SU-DHL-6 (cell line): Measurements from ENCODE around the gene INPP4B.

Experiments used
- EZH2phosphoT487 ChIP-seq: fragments of 200-600 bp; sonication (generic), shearing (Covaris generic); conservative IDR thresholded peaks from 2 replicates; pipeline ENCODE4 v1.6.1; 2018; ENCODE audit warnings: mild to moderate bottlenecking, antibody characterized with exemption, low read length, moderate library complexity, mixed read lengths
- TF ChIP-seq, protein P1 (sequence below): fragments of 200-600 bp; sonication (generic); IDR thresholded peaks from one replicate; pipeline ENCODE4 v1.5.1; 2017; ENCODE audit warnings: antibody characterized with exemption, mild to moderate bottlenecking, low read length, moderate library complexity; ENCODE audit not compliant: insufficient read depth, poor library complexity, severe bottlenecking

DNA sequence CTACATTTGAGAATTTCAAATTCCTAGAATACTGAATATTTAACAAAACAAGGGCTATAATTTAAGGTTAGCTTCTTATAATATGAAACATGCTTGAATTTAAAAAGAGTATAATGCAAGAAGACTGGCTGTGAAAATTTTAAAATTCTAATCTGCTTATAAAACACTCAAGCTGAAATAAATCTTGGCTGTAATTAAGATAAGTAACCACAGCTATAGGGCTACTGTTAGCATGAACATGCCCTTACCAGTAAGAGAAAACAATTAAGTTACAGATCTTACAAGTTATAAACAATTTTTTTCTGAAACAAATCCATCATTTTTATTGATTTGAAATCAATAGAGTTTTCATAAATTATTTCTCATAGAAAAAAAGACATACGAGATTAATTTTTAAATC lies 148.2 kb downstream of the INPP4B start:
- TF ChIP-seq, protein P1, sequence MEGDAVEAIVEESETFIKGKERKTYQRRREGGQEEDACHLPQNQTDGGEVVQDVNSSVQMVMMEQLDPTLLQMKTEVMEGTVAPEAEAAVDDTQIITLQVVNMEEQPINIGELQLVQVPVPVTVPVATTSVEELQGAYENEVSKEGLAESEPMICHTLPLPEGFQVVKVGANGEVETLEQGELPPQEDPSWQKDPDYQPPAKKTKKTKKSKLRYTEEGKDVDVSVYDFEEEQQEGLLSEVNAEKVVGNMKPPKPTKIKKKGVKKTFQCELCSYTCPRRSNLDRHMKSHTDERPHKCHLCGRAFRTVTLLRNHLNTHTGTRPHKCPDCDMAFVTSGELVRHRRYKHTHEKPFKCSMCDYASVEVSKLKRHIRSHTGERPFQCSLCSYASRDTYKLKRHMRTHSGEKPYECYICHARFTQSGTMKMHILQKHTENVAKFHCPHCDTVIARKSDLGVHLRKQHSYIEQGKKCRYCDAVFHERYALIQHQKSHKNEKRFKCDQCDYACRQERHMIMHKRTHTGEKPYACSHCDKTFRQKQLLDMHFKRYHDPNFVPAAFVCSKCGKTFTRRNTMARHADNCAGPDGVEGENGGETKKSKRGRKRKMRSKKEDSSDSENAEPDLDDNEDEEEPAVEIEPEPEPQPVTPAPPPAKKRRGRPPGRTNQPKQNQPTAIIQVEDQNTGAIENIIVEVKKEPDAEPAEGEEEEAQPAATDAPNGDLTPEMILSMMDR: no peak
- no peak for TF ChIP-seq EZH2phosphoT487
